HG03378 (cell line): ENCODE measurements around the gene CIDEA.

Experiments used
- ATAC-seq: cut with Tn5 transposase; IDR thresholded peaks from one replicate; pipeline ENCODE4 v1.9.1; 2021; ENCODE audit warnings: mild to moderate bottlenecking, moderate library complexity; ENCODE audit not compliant: unreplicated experiment

Gene CIDEA

DNA sequence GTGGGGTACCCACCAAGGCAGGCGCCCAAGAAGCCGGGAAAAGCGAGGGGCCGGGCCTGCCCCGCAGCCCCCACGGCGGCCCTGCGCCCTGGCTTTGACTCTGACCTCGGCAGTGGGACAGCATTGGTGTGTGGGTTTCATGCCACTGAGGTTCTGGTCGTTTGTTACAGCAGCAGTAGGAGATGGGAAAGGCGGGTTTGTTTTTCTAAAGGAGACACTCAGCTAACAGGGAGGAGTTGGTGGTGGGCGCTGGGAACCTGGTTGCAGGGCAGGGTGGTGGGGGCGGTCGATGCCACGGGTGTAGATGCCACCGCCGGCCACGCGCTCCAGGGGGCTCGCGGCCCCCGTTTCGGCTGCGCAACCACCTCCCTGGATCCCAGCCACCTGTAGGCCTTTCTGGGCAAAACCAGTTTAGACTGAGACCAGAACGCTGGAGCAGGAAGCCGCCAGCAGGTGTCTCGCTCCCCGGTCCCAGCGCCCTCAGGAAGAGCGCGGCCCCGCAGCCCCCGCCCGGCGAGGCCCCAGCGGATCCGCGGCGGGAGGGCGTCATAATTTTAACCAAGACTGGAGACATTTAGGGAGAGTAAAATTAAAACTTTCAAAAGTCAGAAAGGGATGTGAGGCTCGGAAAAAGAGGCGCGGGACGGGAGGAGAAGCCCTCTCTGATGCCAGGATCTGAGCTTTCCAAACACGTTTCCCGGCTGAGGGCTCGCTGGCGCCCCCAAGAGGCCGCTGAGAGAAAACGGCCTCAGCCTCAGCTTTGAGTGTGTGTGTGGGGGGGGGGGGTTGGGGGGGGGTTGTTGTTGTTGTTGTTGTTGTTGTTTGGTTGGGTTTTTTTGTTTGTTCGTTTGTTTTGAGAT, 17.4 kb downstream of the CIDEA start:
- ATAC-seq: peak; percentile 83

DNA sequence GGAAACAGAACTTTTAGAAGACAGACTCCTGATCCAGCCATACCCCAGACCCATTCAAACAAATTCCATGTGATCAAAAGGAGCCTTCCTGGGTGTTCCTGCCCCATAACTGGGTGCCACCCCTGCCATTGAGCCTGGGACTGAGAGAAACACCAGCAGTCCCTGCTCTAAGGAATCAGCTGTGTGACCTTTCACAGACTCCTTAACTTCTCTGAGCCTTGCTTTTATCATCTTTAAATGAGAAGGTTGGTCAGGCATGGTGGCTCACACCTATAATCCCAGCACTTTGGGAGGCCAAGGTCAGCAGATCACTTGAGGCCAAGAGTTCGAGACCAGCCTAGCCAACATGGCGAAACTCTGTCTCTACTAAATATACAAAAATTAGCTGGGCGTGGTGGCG, 20.6 kb downstream of the CIDEA start:
- ATAC-seq: no peak

DNA sequence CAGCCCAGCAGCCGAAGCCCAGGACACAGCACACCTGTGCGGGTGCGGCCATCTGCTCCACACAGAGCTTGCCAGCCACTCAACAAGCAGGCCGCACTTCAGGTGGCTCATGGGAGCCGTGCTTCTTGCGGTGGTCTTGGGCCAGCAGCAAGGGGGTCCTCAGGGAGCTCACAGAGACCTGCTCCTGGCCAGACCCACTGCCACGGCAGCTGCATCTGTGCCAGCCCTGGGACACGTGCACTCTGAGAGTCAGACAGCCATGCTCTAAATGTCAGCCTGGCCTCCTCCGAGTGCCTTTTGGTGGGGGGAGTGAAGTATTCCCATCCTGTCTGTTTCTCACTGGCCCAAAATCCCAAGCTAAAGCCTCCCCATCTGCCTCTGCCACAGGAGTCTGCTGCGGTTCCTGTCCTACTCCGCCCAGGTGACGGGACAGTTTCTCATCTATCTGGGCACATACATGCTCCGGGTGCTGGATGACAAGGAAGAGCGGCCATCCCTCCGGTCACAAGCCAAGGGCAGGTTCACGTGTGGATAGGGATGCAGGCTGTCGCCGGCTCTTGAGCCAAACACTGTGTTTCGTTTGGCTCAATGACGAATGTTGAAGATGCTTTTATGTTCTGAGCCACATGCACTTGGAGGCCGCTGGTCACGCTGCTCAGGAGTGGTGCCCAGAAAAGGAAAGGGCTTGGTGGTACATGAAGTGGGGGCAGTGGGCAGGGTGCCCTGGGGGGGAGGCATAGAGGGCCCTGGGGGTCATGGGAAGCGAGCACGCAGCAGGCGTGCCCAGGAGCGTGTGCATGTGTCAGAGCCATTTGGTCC, 22.8 kb downstream of the CIDEA start:
- no peak for ATAC-seq

DNA sequence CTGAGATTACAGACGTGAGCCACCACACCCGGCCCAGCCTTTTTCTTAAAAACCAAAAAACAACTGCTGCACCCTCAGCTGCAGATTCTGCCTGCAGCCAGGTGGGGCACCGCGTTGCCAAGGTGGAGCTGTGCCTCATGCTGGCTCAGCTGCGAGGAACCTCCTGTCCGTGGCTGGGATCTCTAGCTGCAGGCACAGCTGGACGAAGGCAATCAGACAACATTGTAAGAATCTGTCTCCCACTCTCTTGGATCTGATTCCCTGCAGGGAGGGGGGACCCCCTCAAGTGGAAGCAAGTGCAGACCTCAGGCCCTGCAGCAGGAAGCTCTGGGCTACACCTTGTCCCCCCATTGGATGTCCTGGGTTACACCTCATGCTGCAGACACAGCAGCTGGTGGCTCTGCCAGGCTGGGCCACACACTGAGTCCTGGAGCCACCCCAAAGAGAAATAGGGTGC, 24.1 kb downstream of the CIDEA start:
- ATAC-seq: no peak

DNA sequence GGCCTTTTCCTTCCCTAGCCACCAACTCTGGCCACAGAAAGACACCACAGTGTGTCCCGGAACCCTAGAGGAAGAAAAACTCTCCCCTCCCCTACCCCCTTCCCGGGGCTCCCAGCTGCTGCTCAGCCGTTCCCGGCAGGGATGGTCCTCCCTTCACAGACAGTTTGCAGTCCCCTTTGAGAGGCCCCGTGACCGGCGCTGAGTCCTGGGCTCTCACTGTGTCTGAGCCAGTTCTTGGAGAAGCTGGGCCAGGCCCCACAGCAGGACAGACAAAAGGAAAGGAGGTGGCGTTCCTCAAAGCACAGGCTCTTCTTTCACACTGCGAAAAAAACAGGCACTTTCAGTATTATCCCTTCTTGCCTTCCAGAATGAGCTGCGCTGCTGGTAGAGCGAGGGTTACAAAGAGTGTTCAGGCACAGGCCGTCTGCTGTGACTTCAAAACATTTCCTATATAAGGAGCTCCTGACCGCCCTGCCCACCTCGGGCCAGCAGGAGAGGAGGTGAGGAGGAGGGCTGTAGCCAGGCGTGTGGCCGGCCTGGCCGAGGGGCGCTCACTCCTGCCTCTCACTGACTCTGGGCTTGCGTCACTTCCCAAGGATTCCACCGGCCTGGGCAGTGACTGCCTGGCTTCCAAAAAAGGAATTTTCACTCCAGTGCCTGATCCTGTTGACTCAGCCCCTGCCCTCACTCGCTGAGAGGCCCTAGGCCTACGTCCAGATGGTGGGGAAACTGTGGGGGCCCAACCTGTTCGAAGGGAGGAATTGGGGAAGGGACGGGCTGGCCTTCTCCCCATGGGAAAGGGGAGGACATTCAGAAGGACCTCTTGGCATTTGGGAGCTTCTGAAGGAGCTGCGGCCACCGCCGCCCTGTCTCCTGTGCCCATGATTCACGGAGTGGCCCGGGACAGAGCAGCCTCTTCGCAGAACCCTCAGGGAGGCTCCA, 24.9 kb downstream of the CIDEA start:
- ATAC-seq: no peak

DNA sequence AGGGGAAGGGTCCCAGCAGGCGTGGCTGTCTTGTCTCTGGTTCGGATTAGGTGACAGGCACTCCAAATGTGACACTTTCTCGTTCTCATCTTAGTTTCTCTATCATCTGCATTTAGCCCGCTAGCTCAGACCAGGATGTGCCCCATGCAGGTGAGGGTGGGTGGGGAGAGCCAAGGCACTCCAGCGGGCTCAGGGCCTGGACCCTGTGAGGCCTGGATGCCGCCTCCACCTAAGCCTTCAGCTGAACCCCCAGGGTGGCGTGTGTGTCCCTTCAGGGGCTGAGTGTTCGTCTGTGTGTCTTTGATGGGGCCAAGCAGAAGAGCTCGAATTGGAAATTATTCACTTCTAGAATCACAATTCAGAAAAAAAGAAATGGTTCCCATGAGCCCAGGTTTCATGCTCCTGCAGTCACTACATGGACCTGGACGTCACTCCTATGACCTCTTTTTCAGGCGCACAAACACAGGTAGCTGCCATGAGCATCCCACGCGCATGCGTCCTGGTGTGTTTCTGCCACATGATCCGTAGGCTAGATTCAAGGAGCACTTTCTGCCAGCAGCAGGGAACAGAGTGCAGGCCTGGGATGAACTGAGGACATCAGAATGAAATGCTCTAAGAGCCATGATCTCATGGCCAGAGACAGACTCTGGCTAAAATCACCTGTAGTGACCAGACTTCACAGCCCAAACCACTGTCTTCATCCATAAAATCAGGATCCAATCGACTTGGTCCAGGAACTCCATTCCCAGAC, 25.8 kb downstream of the CIDEA start:
- ATAC-seq: no peak

DNA sequence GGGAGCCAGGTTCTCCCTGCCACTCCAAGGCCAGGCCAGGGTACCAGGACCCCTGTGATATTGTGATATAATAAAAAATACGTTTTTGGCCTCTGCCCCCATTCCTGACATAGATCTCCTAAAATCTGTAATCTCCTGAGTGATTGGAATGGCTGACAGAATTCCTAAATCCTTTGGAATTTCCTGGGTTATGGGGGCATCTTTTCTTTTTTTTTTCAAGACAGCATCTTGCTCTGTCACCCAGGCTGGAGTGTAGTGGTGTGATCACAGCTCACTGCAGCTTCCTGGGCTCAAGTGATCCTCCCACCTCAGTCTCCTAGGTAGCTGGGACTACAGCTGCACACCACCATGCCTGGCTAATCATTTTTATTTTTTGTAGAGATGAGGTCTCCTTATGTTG, 27.7 kb downstream of the CIDEA start:
- ATAC-seq: no peak

DNA sequence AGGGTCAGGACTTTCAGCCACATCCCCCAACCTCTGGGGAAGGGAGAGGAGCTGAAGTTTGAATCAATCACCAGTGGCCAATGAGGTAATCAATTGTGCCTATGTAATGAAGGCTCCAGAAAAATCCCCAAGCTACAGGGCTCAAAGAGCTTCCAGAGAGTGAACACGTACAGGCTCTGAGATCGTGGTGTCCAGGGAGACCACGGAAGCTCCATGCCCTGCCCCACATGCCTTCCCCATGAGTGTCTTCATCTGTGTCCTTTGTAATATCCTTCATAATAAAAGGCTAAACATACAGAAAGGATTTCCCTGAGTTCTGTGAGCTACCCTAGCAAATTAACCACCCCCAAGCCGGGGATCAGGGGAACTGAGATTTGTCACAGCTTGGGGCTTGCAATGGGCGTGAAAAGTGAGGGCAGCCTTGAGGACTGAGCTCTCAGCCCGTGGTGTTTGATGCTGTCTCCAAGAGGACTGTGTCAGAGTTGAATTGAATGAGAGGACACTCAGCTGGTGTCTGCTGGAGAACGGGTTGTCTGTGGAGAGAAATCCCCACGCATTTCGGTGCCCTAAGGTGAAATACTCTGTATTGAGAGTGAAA, 28.4 kb downstream of the CIDEA start:
- ATAC-seq: no peak

DNA sequence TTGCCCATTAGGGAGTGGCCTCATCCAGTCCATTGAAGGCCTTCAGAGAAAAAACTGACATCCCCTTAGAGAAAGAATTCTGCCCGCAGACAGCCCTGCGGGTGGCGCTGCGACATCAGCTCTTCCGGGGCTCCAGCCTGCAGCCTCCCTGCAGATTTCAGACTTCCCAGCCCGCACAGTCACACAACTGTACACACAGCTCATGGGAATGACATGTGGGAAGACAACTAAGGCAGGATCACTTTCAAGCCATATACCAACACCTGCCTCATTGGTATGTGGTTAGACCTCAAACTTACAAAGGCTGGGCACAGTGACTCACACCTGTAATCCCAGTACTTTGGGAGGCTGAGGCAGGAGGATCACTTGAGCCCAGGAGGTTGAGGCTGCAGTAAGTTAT, 29.1 kb downstream of the CIDEA start:
- ATAC-seq: no peak

DNA sequence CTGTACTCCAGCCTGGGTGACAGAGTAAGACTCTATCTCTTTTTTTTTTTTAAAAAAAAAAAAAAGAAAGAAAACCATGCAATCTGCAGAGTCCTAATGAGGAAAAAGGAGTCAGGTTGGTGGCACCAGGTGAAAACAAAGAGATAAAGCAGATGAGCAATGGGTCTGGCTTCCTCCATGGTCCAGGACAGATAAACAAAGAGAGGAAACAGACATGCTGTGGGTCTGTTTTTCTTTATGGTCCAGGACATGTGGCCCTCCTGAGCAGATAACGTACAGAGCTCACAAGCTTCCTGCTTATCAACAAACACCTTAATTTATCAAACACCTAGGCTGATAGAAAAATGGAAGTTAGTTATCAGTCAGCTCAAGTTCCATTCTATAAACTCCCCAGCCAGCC, 29.5 kb downstream of the CIDEA start:
- ATAC-seq: no peak

DNA sequence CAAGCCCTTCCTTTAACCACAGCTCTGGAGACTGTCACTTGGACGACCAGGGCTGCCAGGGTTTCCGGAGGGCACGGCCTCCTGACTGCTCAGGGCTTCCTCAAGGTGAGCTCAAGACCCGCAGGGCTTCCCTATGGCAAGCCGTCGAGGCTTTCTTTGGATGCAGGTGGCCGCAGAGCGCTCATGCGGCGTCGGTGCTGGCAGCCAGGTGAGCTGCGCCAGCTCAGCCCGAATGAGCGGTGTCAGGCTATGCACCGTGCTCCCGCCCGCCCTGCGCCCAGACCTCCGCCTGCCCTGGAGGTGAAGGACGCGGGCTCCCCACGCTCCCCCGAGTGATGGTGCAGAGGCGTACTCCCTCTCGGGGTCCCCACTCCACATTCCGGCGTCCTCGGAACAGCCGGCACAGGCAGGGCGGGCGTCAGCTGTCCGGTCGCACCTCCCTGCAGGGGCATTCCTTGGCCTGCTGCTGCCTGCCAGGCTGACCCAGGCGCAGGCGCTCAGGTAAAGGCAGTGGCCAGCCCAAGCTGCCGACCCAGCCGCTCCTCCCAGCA, 33.0 kb downstream of the CIDEA start:
- no peak for ATAC-seq

DNA sequence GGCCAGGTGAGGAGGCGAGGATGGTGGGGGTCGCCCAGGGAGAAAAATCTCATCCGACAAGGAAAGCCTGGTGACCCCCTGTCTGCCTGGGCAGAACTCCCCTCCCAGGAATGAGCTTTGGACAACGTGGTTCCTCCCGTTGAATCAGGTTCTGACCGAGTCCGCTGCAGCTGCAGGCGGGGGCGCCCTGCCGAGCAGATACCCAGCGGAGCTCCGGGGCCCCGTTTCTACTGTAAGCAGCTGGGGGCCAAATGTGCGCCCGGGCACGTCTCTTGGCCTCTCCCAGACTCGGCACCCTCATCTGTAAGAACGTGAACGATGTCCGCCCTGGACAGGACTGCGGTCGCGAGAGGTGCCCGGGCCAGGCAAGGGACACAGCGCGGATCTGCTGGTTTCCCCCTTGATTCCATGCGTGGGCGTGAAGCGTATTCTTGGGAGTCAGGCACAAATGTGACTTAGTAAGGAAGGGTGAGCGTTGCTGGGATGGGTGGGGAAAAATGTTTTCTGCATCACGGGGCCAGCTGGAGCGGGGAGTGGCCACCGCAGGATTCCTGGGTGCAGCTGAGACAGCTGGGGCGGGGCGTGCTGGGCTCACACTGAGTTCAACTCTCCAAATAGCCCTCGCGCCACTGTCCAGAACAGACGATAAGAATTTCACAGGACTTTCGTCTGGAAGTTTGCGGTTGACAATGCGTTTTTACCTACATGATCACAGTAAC, 33.7 kb downstream of the CIDEA start:
- no peak for ATAC-seq

DNA sequence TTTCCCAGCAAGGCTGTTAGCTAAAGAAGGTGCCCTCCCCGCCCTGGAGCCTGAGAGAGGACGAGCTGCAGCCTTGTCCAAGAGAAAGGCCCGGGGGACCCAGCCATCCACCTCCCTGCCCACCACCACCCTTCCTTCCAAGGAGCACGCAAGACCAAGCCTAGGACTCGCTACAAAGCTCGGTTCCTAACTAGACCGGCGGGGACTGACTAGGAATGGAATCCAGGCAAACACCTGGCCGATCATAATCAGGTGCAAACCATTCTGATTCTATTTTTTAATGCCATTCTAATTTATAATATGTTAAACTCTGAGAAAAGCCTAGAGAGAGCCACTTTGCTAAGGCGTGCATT, 34.2 kb downstream of the CIDEA start:
- ATAC-seq: no peak

DNA sequence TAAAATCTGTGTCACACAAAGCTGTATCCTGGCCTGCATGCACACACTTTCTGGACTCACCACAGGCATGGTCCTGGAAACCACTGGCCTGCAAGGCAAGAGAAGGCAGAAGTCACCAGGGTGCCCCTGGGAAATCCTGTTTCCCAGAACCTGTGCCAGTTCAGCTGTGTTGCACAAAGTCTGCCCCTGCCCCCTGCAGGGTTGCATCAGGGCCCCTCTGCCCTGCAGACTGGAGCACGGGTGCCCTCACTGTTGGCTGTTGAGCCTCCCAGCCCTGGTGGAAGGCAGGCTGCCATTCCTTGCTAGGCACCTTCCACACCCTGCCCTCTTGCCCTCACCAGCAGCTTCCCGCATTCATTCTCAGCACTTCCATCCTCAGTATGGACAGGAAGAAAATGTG, 35.9 kb downstream of the CIDEA start:
- ATAC-seq: no peak

DNA sequence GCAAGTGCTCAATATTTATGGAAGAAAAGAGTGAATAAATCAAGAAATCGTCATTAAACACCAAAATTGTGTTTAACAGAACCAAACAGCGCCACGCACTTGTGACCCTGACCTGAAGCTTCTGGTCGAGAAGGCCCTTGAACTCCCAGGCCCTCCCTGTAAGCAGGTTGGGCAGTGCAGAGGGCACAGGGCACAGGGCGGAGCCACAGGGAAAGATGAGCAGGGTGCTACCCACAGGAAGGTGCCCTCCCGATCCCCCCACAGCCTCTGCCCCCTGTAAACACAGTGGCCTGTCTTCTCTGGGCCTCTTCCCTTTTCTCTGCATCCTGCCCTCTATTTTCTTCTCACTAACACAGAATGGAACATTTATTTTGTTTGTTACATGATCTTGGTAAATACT, 37.0 kb downstream of the CIDEA start:
- no peak for ATAC-seq

DNA sequence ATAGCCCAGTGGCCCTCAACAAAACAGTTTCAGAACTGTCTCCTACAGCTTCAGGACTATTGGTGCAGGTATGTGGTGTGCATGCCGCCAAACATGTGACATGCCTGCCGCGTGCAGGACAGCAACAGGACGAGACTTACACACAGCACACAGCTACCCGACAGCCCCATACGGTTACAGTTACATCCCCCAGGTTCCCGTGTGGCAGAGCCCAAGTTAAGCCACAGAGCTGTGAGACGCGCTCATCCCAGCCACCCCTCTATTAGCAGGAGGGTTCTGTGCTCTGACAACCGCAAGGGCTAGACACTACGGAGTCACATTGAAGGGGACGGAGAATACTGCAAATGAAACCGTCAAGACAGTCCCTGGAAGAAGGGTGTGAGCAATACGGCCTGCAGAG, 37.5 kb downstream of the CIDEA start:
- ATAC-seq: no peak

DNA sequence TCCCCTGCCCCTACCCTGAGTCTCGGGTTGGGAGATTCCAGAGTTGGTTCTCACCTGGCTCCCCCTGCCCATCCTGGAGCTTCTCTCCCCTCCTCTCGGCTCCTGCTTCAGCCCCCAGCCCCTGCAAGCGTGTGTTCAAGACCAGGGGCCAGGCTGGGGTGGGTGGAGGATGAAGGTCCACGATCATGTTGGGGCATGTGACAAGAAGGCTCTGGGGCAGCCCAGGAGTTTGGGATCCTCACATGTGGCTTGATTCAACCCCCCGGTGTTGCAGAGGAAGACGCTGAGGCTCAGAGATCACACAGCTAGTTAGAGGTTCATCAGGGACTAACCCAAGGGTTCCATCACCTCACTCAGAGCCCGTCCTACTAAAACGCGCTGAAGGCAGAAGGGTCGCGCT, 39.7 kb downstream of the CIDEA start:
- no peak for ATAC-seq

DNA sequence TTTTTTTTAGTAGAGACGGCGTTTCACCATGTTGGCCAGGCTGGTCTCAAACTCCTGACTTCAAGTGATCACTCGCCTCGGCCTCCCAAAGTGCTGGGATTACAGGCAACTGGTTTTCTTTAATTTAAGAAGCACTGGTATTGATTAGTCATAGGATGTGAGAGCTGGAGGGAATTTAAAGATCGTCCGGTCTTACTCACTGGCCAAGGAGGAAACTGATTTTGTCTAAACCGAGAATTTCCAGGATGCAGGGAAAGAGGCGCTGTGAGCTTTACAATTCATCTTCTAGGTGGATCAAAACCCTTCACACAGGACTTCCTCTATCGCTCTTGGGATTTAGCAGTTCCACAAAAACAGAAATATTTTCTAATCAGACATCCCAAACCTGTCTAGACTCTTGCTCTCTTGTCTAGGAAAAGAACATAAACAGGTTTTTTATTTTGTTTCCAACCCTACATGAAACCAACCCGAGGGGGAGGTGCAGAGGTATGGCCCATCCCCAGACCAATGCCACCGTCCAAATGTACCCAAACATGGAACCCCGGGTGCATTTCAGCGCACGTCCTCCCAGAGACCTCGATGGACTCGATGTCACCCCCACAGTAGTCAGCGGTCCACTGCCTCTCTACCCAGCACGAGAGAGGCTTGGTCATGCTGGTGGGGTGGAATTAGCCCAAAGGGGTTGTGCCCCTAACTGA, 41.4 kb downstream of the CIDEA start:
- ATAC-seq: no peak

DNA sequence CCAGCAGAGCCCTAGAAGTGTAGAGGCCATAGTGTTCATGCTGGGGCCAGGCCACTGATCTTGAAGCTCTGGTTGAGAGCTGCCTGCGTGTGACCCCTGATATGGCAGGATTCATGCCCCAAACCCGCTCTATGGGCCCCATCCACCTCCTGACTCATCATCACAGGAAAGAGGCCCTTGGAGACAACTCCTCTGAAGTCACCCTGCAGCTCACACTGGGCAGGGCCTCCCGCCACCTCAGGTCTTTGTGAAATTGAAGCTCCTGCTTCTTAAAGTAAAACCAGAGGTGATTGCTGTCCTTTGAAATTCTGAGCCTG, 41.9 kb downstream of the CIDEA start:
- no peak for ATAC-seq
